Mesendoderm (in vitro differentiated cells): ENCODE results near the gene MPST.
A peak's percentile ranks its signal among the peaks of the same experiment; 100 is the strongest.

Experiments
- DNase-seq: peaks from one replicate; pipeline ENCODE4 v3.0.0; 2013
- H2AK5ac ChIP-seq: 2 replicates; pipeline ENCODE4 v1.6.1; 2013; ENCODE audit warnings: low read length, inconsistent platforms
- H2BK120ac ChIP-seq: 2 replicates; pipeline ENCODE4 v1.6.1; 2013; ENCODE audit warnings: low read depth, mild to moderate bottlenecking, low read length, moderate library complexity, mixed read lengths
- H2BK15ac ChIP-seq: replicated peaks from 2 replicates; pipeline ENCODE4 v1.6.1; 2013; ENCODE audit warnings: low read depth, mild to moderate bottlenecking, moderate library complexity
- H2BK5ac ChIP-seq: 2 replicates; pipeline ENCODE4 v1.6.1; 2013; ENCODE audit warnings: low read length, inconsistent platforms
- H3K18ac ChIP-seq: 2 replicates; pipeline ENCODE4 v1.6.1; 2013; ENCODE audit warnings: mild to moderate bottlenecking, low read length, mixed read lengths
- H3K23ac ChIP-seq: one replicate; pipeline ENCODE4 v1.6.1; 2013; ENCODE audit warnings: low read length
- H3K27ac ChIP-seq: 2 replicates; pipeline ENCODE4 v1.5.1; 2013; ENCODE audit warnings: low read depth, mild to moderate bottlenecking, inconsistent platforms, low read length, moderate library complexity
- H3K27me3 ChIP-seq: 2 replicates; pipeline ENCODE4 v1.6.1; 2013; ENCODE audit warnings: low read length, control low read depth, mild to moderate bottlenecking, inconsistent platforms; ENCODE audit not compliant: insufficient read depth, poor library complexity
- H3K36me3 ChIP-seq: 2 replicates; pipeline ENCODE4 v1.6.1; 2013; ENCODE audit warnings: low read length, inconsistent platforms; ENCODE audit not compliant: control insufficient read depth, insufficient read depth
- H3K4ac ChIP-seq: one replicate; pipeline ENCODE4 v1.6.1; 2013; ENCODE audit warnings: low read depth, mild to moderate bottlenecking, low read length, moderate library complexity
- H3K4me1 ChIP-seq: 2 replicates; pipeline ENCODE4 v1.6.1; 2013; ENCODE audit warnings: low read depth, low read length, inconsistent platforms; ENCODE audit not compliant: control insufficient read depth
- H3K4me2 ChIP-seq: 2 replicates; pipeline ENCODE4 v1.6.1; 2013; ENCODE audit warnings: low read length
- H3K4me3 ChIP-seq: 2 replicates; pipeline ENCODE4 v1.5.1; 2013; ENCODE audit warnings: mild to moderate bottlenecking, low read length
- H3K56ac ChIP-seq: one replicate; pipeline ENCODE4 v1.6.1; 2013; ENCODE audit warnings: low read length
- H3K79me1 ChIP-seq: 2 replicates; pipeline ENCODE4 v1.6.1; 2013; ENCODE audit warnings: low read length, inconsistent platforms
- H3K79me2 ChIP-seq: 2 replicates; pipeline ENCODE4 v1.6.1; 2013; ENCODE audit warnings: mild to moderate bottlenecking, low read length; ENCODE audit not compliant: control insufficient read depth, insufficient read depth
- H3K9ac ChIP-seq: 2 replicates; pipeline ENCODE4 v1.6.1; 2013; ENCODE audit warnings: low read length, inconsistent platforms
- H4K5ac ChIP-seq: one replicate; pipeline ENCODE4 v1.6.1; 2013; ENCODE audit warnings: low read length
- H4K8ac ChIP-seq: one replicate; pipeline ENCODE4 v1.6.1; 2013; ENCODE audit warnings: low read depth, mild to moderate bottlenecking, control low read depth, low read length, moderate library complexity
- WGBS: extraction: QIAGEN DNeasy Blood & Tissue Kit; methylation state at CpG from one replicate; pipeline ENCODE4 v1.1.7; 2013; ENCODE audit warnings: low lambda C conversion rate, missing lambda C conversion rate; ENCODE audit not compliant: insufficient coverage; ENCODE audit errors: extremely low coverage; 5-methylcytosine and 5-hydroxymethylcytosine counted together

The MPST gene

GRCh38 chr22:37032134-37032534, 12.6 kb downstream of the MPST start:
- Histone ChIP-seq H3K4me2 (no peak overlapping the region), H3K79me1 (no peaks in the 10 kb centered on the region), H2AK5ac (no peak overlapping the region), H3K36me3 (peaks cover 2% of the 10 kb centered on the region), H4K8ac (no peak overlapping the region), H4K5ac (no peak overlapping the region), H3K4me1 (no peaks in the 10 kb centered on the region), H2BK120ac (no peak overlapping the region), H3K27me3 (no peaks in the 10 kb centered on the region), H2BK5ac (no peak overlapping the region), H3K4ac (no peak overlapping the region), H2BK15ac (no peak overlapping the region), H3K9ac (no peak overlapping the region), H3K56ac (no peak overlapping the region), H3K23ac (no peak overlapping the region), H3K79me2 (no peaks in the 10 kb centered on the region), H3K27ac (no peak overlapping the region), H3K4me3 (no peak overlapping the region), H3K18ac (no peak overlapping the region)
- WGBS = no CpG with 5 or more reads among the region's 2 CpGs
- no peak for DNase-seq

- Histone ChIP-seq H3K4ac (no peak overlapping the region), H3K79me1 (no peaks in the 10 kb centered on the region), H3K4me1 (no peaks in the 10 kb centered on the region), H3K9ac (no peak overlapping the region), H2BK120ac (no peak overlapping the region), H4K8ac (no peak overlapping the region), H3K4me2 (no peak overlapping the region), H2AK5ac (no peak overlapping the region), H2BK5ac (no peak overlapping the region), H3K23ac (no peak overlapping the region), H3K27ac (no peak overlapping the region), H4K5ac (no peak overlapping the region), H3K18ac (no peak overlapping the region), H2BK15ac (no peak overlapping the region), H3K79me2 (no peaks in the 10 kb centered on the region), H3K36me3 (peaks cover 2% of the 10 kb centered on the region), H3K4me3 (no peak overlapping the region), H3K56ac (no peak overlapping the region), H3K27me3 (no peaks in the 10 kb centered on the region)
- DNase-seq = peak; percentile 72
- WGBS = no CpG with 5 or more reads among the region's 18 CpGs
These were observed 13.3 kb downstream of the MPST start for GRCh38 chr22:37032535-37033460.

- WGBS = no CpG with 5 or more reads among the region's 23 CpGs
- H3K23ac ChIP-seq = no peak overlapping the region
- H3K79me2 ChIP-seq = no peaks in the 10 kb centered on the region
- H3K27ac ChIP-seq = no peak overlapping the region
- no peak overlapping the region for H2BK15ac ChIP-seq
- H3K18ac ChIP-seq = no peak overlapping the region
- H4K5ac ChIP-seq = no peak overlapping the region
- no peak overlapping the region for H3K4me2 ChIP-seq
- no peaks in the 10 kb centered on the region for H3K79me1 ChIP-seq
- H3K4me1 ChIP-seq = no peaks in the 10 kb centered on the region
- no peak overlapping the region for H2BK5ac ChIP-seq
- H3K4ac ChIP-seq = no peak overlapping the region
- H3K56ac ChIP-seq = no peak overlapping the region
- no peak overlapping the region for H4K8ac ChIP-seq
- H3K36me3 ChIP-seq = peaks cover 2% of the 10 kb centered on the region
- DNase-seq = no peak
- H3K27me3 ChIP-seq = no peaks in the 10 kb centered on the region
- no peak overlapping the region for H2BK120ac ChIP-seq
- H2AK5ac ChIP-seq = no peak overlapping the region
- no peak overlapping the region for H3K9ac ChIP-seq
- no peak overlapping the region for H3K4me3 ChIP-seq
These were observed 14.3 kb downstream of the MPST start for GRCh38 chr22:37033605-37034430.

GRCh38 chr22:37036655-37037377, 17.3 kb downstream of the MPST start:
- Histone ChIP-seq H2BK120ac (no peak overlapping the region), H3K36me3 (no peaks in the 10 kb centered on the region), H3K4ac (no peak overlapping the region), H2BK15ac (no peak overlapping the region), H3K18ac (no peak overlapping the region), H3K4me2 (no peak overlapping the region), H3K79me2 (no peaks in the 10 kb centered on the region), H3K27me3 (no peaks in the 10 kb centered on the region), H4K8ac (no peak overlapping the region), H3K4me1 (no peaks in the 10 kb centered on the region), H2AK5ac (no peak overlapping the region), H3K4me3 (no peak overlapping the region), H2BK5ac (no peak overlapping the region), H3K9ac (no peak overlapping the region), H3K79me1 (no peaks in the 10 kb centered on the region), H3K27ac (no peak overlapping the region), H4K5ac (no peak overlapping the region), H3K23ac (no peak overlapping the region), H3K56ac (no peak overlapping the region)
- no CpG with 5 or more reads among the region's 11 CpGs for WGBS
- DNase-seq = no peak

GRCh38 chr22:37037669-37038068, 18.1 kb downstream of the MPST start:
- no peak overlapping the region for H3K18ac ChIP-seq
- no peak overlapping the region for H4K8ac ChIP-seq
- no peak for DNase-seq
- no peak overlapping the region for H3K4me2 ChIP-seq
- H2BK120ac ChIP-seq = no peak overlapping the region
- no peak overlapping the region for H3K4me3 ChIP-seq
- no peak overlapping the region for H4K5ac ChIP-seq
- no CpG with 5 or more reads among the region's 14 CpGs for WGBS
- no peak overlapping the region for H3K9ac ChIP-seq
- no peaks in the 10 kb centered on the region for H3K79me1 ChIP-seq
- H3K79me2 ChIP-seq = no peaks in the 10 kb centered on the region
- no peak overlapping the region for H3K4ac ChIP-seq
- no peaks in the 10 kb centered on the region for H3K36me3 ChIP-seq
- no peak overlapping the region for H3K56ac ChIP-seq
- no peak overlapping the region for H2AK5ac ChIP-seq
- no peak overlapping the region for H2BK15ac ChIP-seq
- H3K4me1 ChIP-seq = no peaks in the 10 kb centered on the region
- H2BK5ac ChIP-seq = no peak overlapping the region
- no peak overlapping the region for H3K23ac ChIP-seq
- H3K27me3 ChIP-seq = no peaks in the 10 kb centered on the region
- no peak overlapping the region for H3K27ac ChIP-seq
